ENCODE measurements around the gene KLC1.

GRCh38 chr14:103624860-103625259 lies 4.2 kb upstream of the KLC1 start:
- TF ChIP-seq, protein P1, sequence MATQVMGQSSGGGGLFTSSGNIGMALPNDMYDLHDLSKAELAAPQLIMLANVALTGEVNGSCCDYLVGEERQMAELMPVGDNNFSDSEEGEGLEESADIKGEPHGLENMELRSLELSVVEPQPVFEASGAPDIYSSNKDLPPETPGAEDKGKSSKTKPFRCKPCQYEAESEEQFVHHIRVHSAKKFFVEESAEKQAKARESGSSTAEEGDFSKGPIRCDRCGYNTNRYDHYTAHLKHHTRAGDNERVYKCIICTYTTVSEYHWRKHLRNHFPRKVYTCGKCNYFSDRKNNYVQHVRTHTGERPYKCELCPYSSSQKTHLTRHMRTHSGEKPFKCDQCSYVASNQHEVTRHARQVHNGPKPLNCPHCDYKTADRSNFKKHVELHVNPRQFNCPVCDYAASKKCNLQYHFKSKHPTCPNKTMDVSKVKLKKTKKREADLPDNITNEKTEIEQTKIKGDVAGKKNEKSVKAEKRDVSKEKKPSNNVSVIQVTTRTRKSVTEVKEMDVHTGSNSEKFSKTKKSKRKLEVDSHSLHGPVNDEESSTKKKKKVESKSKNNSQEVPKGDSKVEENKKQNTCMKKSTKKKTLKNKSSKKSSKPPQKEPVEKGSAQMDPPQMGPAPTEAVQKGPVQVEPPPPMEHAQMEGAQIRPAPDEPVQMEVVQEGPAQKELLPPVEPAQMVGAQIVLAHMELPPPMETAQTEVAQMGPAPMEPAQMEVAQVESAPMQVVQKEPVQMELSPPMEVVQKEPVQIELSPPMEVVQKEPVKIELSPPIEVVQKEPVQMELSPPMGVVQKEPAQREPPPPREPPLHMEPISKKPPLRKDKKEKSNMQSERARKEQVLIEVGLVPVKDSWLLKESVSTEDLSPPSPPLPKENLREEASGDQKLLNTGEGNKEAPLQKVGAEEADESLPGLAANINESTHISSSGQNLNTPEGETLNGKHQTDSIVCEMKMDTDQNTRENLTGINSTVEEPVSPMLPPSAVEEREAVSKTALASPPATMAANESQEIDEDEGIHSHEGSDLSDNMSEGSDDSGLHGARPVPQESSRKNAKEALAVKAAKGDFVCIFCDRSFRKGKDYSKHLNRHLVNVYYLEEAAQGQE (IDR thresholded peaks at IDR 0.05; ENCODE audit: low read depth, low read length) = no peak
- TF ChIP-seq RFX5 (IDR thresholded peaks at IDR 0.05; ENCODE audit: low read depth, low read length) = no peak

Measured in GM12878 (cell line).